Measurements from ENCODE around the gene FKBP9. TPM values are rescaled to one million over a fixed set of nuclear protein-coding genes. Genes with fewer than 3 reads are reported as not detected.

FKBP9 gene
- total RNA-seq, 1 experiment from 2014 or later: 155 TPM

DNA sequence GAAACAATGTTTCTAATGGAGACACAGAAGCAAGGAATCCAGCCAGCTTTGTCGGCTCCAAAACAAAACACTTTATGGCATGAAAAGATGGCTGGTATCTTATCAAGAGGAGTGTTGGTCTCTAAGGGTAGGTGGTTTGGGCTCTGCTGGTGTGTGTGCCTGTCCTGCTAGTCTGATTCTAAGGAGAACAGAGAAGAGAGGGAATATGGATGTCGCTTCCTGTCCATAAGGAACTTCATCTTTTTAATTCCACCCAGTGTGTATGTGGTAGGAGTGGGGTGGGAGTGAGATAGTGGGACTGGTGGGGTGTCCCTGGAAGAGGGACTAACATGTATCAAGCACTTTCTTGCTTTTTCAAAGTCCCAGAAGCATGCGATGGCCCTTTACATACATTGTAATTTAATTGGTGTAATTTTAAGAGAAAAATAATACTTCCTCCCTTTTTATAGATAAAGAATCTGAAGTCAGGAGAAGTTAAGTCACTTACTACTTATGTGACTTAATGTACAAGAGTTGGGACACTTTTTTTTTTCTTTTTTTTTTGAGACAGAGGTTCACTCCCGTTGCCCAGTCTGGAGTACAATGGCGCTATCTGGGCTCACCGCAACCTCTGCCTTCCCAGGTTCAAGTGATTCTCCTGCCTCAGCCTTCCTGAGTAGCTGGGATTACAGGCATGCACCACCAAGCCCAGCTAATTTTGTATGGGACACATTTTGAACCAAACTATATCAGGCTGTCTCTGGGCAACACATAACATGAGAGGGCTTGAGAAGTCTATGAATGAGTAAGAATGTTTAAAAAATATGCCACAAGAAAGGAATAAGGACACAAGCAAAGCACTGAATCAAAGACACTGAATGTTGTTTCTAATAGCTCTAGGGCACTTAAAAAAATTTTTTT, 86.5 kb downstream of the FKBP9 start:
- Histone ChIP-seq H2AFZ (no peak overlapping the region), H3K4me2 (peak overlapping the region; percentile 5; the same call in 1 of the 2 replicates), H3K27me3 (ENCODE audit: insufficient read depth, low read depth) (no peaks in the 10 kb centered on the region), H3K36me3 (ENCODE audit: low read depth) (no peaks in the 10 kb centered on the region), H3K9me3 (ENCODE audit: insufficient read depth, low read depth) (no peaks in the 10 kb centered on the region), H3K79me2 (ENCODE audit: low read depth) (peaks cover 93% of the 10 kb centered on the region), H3K27ac (no peak overlapping the region), H3F3A (ENCODE audit: insufficient read depth, low read depth) (no peaks in the 10 kb centered on the region; the same call in 1 of the 2 replicates), H3K9me2 (ENCODE audit: insufficient read depth) (no peaks in the 10 kb centered on the region), H4K20me1 (ENCODE audit: insufficient read depth) (peaks cover 20% of the 10 kb centered on the region), H3K4me3 (no peak overlapping the region), H3K4me1 (replicated peaks; ENCODE audit: insufficient read depth) (peaks cover 27% of the 10 kb centered on the region)
- no peak for TF ChIP-seq EZH2 (IDR thresholded peaks at IDR 0.05; ENCODE audit: low read depth)
- TF ChIP-seq, protein P1, sequence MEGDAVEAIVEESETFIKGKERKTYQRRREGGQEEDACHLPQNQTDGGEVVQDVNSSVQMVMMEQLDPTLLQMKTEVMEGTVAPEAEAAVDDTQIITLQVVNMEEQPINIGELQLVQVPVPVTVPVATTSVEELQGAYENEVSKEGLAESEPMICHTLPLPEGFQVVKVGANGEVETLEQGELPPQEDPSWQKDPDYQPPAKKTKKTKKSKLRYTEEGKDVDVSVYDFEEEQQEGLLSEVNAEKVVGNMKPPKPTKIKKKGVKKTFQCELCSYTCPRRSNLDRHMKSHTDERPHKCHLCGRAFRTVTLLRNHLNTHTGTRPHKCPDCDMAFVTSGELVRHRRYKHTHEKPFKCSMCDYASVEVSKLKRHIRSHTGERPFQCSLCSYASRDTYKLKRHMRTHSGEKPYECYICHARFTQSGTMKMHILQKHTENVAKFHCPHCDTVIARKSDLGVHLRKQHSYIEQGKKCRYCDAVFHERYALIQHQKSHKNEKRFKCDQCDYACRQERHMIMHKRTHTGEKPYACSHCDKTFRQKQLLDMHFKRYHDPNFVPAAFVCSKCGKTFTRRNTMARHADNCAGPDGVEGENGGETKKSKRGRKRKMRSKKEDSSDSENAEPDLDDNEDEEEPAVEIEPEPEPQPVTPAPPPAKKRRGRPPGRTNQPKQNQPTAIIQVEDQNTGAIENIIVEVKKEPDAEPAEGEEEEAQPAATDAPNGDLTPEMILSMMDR (conservative IDR thresholded peaks at IDR 0.05): no peak
- ChIA-PET CTCF (interaction anchor here (0.6 kb wide), 1 partner anchor 248 kb away, joined by 9 read pairs; no protein-coding TSS in a partner anchor), POLR2A (ENCODE audit: unreplicated experiment) (interaction anchor here (0.6 kb wide), 1 partner anchor 12 kb away, joined by 4 read pairs; no protein-coding TSS in a partner anchor)
- intact Hi-C loops (cut with micrococcal nuclease; ENCODE audit: unreplicated experiment): loop anchor here (5.0 to 10.0 kb wide), 3 partner anchors 101 to 549 kb away; partner anchors contain the start of genes AVL9, KBTBD2 and LSM5
- no TSS peak for BruUV-seq (replicated peaks)
- no peak for DNase-seq

DNA sequence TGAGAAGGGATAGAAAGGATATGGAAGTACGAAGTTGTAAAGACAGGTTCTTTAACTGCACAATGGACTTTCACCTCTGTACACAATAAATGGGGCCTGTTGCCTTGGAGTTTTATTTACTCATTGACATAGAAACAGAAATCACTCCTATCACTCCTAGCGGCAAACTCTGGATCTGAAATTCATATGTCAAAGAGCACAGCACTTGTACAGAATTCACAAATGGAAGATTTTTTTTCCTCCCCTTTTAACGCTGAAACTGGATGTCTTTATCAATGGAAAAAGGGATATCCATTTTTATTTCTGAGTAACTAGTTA, 87.1 kb downstream of the FKBP9 start:
- no TSS peak for BruUV-seq (replicated peaks)
- Histone ChIP-seq H3K4me2 (peak overlapping the region; percentile 5; the same call in 1 of the 2 replicates), H3K9me2 (ENCODE audit: insufficient read depth) (no peaks in the 10 kb centered on the region), H3K27ac (no peak overlapping the region), H3K4me3 (no peak overlapping the region), H4K20me1 (ENCODE audit: insufficient read depth) (peaks cover 20% of the 10 kb centered on the region), H3K4me1 (replicated peaks; ENCODE audit: insufficient read depth) (peaks cover 27% of the 10 kb centered on the region), H3K9me3 (ENCODE audit: insufficient read depth, low read depth) (no peaks in the 10 kb centered on the region), H3K27me3 (ENCODE audit: insufficient read depth, low read depth) (no peaks in the 10 kb centered on the region), H3K36me3 (ENCODE audit: low read depth) (no peaks in the 10 kb centered on the region), H3F3A (ENCODE audit: insufficient read depth, low read depth) (no peaks in the 10 kb centered on the region; the same call in 1 of the 2 replicates), H2AFZ (no peak overlapping the region), H3K79me2 (ENCODE audit: low read depth) (peaks cover 93% of the 10 kb centered on the region)
- CTCF ChIA-PET: no interaction called here
- peak in 1 of 2 experiments; percentile 23 for DNase-seq
- no peak for TF ChIP-seq EZH2 (IDR thresholded peaks at IDR 0.05; ENCODE audit: low read depth)
- TF ChIP-seq, protein P1 (conservative IDR thresholded peaks at IDR 0.05): no peak
- POLR2A ChIA-PET (ENCODE audit: unreplicated experiment): interaction anchor here (0.6 kb wide), 1 partner anchor 11 kb away, joined by 4 read pairs; no protein-coding TSS in a partner anchor
- intact Hi-C loops (cut with micrococcal nuclease; ENCODE audit: unreplicated experiment): loop anchor here (5.0 to 10.0 kb wide), 3 partner anchors 102 to 550 kb away; partner anchors contain the start of genes AVL9, KBTBD2 and LSM5

DNA sequence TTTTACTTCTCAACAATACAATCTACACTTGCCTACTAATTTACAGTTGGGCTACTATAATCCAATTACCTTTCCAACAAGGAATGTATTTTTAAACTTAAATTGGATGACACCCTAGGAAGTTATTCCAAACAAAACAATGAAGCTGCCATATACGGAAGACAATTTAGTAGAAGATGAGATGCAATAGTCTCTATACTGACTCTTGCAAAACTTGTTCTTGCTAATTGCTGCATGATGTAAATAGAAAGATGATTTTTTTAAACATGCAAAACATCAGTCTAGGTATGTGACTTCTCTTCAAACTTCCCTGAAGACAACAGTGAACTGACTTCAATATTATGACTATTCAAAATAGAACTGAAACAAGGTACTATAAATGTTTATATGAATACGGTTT, 87.7 kb downstream of the FKBP9 start:
- POLR2A ChIA-PET (ENCODE audit: unreplicated experiment): no interaction called here
- Histone ChIP-seq H3F3A (ENCODE audit: insufficient read depth, low read depth) (no peaks in the 10 kb centered on the region; the same call in 1 of the 2 replicates), H3K79me2 (ENCODE audit: low read depth) (peaks cover 93% of the 10 kb centered on the region), H3K9me3 (ENCODE audit: insufficient read depth, low read depth) (no peaks in the 10 kb centered on the region), H4K20me1 (ENCODE audit: insufficient read depth) (peaks cover 23% of the 10 kb centered on the region), H3K27me3 (ENCODE audit: insufficient read depth, low read depth) (no peaks in the 10 kb centered on the region), H3K4me2 (peak overlapping the region; percentile 5), H2AFZ (no peak overlapping the region), H3K9me2 (ENCODE audit: insufficient read depth) (no peaks in the 10 kb centered on the region), H3K4me1 (replicated peaks; ENCODE audit: insufficient read depth) (peaks cover 23% of the 10 kb centered on the region), H3K27ac (no peak overlapping the region), H3K4me3 (no peak overlapping the region), H3K36me3 (ENCODE audit: low read depth) (no peaks in the 10 kb centered on the region)
- CTCF ChIA-PET: interaction anchor here (0.7 kb wide), 1 partner anchor 14 kb away, joined by 3 read pairs; no protein-coding TSS in a partner anchor
- no peak for DNase-seq
- TF ChIP-seq, protein P1 (conservative IDR thresholded peaks at IDR 0.05): no peak
- TF ChIP-seq EZH2 (IDR thresholded peaks at IDR 0.05; ENCODE audit: low read depth): no peak
- BruUV-seq (replicated peaks): no TSS peak
- intact Hi-C loops (cut with micrococcal nuclease; ENCODE audit: unreplicated experiment): loop anchor here (5.0 to 10.0 kb wide), 3 partner anchors 103 to 550 kb away; partner anchors contain the start of genes AVL9, KBTBD2 and LSM5

All from PC-9 (cell line).